K562 (cell line): Measurements from ENCODE around the gene COL25A1. TPM values are rescaled to one million over a fixed set of nuclear protein-coding genes. Genes with fewer than 3 reads are reported as not detected.

ENCODE experiments used
- ARNT ChIP-seq, 2 experiments: fragments of 450-650 bp; IDR thresholded peaks; 2 replicates each; pipeline ENCODE4 v1.6.1; 2016; ENCODE audit warnings: mild to moderate bottlenecking in 1 of 2
- CBX5 ChIP-seq: IDR thresholded peaks from 2 replicates; pipeline ENCODE4 v1.6.1; 2014; ENCODE audit warnings: low read depth, borderline replicate concordance
- CTBP1 ChIP-seq: fragments of 450-650 bp; IDR thresholded peaks from 2 replicates; pipeline ENCODE4 v1.6.1; 2016; ENCODE audit warnings: borderline replicate concordance
- CXXC5 ChIP-seq: fragments of 250-450 bp; sonication (Bioruptor Pico); IDR thresholded peaks from 2 replicates; pipeline ENCODE4 v1.8.0; 2022; ENCODE audit warnings: inconsistent platforms, mild to moderate bottlenecking, moderate library complexity
- HES1 ChIP-seq: fragments of 450-650 bp; IDR thresholded peaks from 2 replicates; pipeline ENCODE4 v1.6.1; 2016; ENCODE audit warnings: low read depth, mild to moderate bottlenecking, moderate library complexity
- MTA1 ChIP-seq: fragments of 450-650 bp; IDR thresholded peaks from 2 replicates; pipeline ENCODE4 v1.6.1; 2017; ENCODE audit warnings: borderline replicate concordance
- MYC ChIP-seq, 2 experiments: fragments of 250-450 bp in 1 of 2; sonication (Bioruptor Pico) in 1 of 2; IDR thresholded peaks; 2 replicates each; pipeline versions ENCODE4 v1.5.1 to v1.6.1; 2012 to 2021; ENCODE audit warnings: low read depth in 2 of 2, borderline replicate concordance in 1 of 2, improper control_type of control experiment in 1 of 2, low read length in 1 of 2, mild to moderate bottlenecking in 1 of 2, moderate library complexity in 1 of 2
- NFIC ChIP-seq: fragments of 450-650 bp; IDR thresholded peaks from 2 replicates; pipeline ENCODE4 v1.6.1; 2017; ENCODE audit warnings: mild to moderate bottlenecking, inconsistent platforms
- PKNOX1 ChIP-seq: fragments of 450-650 bp; IDR thresholded peaks from 2 replicates; pipeline ENCODE4 v1.6.1; 2016
- POLR3A ChIP-seq: IDR thresholded peaks from 2 replicates; pipeline ENCODE4 v1.6.1; 2011; ENCODE audit warnings: borderline replicate concordance, mild to moderate bottlenecking, moderate library complexity; ENCODE audit not compliant: insufficient read length, insufficient read depth; ENCODE audit errors: extremely low read depth
- RCOR1 ChIP-seq, 2 experiments: IDR thresholded peaks; 2 replicates each; pipeline ENCODE4 v1.6.1; 2012; ENCODE audit warnings: low read depth in 2 of 2, low read length in 2 of 2, borderline replicate concordance in 1 of 2, improper control_type of control experiment in 1 of 2
- TARDBP ChIP-seq: fragments of 450-650 bp; IDR thresholded peaks from 2 replicates; pipeline ENCODE4 v1.6.1; 2016
- TBL1XR1 ChIP-seq, 2 experiments: IDR thresholded peaks; 2 replicates each; pipeline ENCODE4 v1.6.1; 2012; ENCODE audit warnings: improper control_type of control experiment in 2 of 2, low read length in 2 of 2, mild to moderate bottlenecking in 1 of 2
- ZMIZ1 ChIP-seq, 2 experiments: fragments of 150-350 bp in 1 of 2; IDR thresholded peaks; 2 replicates each; pipeline ENCODE4 v1.6.1; 2012 to 2016; ENCODE audit warnings: low read depth in 2 of 2, low read length in 2 of 2, mild to moderate bottlenecking in 1 of 2, moderate library complexity in 1 of 2
- polyA plus RNA-seq, 8 experiments: library from polyadenylated mRNA; depleted of rRNA in 4 of 8; stranded (reverse) in 5 of 8; unstranded in 3 of 8; fragments of >200 nt; fragmentation: Nextera tagmentation in 2 of 8; fragmentation: Illumina TruSeq in 1 of 8; extraction: Ambion mirVana in 2 of 8; extraction: Trizol in 1 of 8; gene quantifications; 2 replicates each; pipeline versions ENCODE4 v1.2.1 to v1.2.3, GENCODE V29; 2011 to 2014; ENCODE audit warnings: inconsistent platforms in 1 of 8, missing spikeins in 1 of 8
- total RNA-seq, 7 experiments: library from RNA; depleted of rRNA in 6 of 7; stranded (reverse); fragments of >200 nt in 6 of 7; fragmentation: Illumina TruSeq in 2 of 7; extraction: Trizol in 2 of 7; gene quantifications; 2 replicates each; pipeline versions ENCODE4 v1.2.1 to v1.2.3, GENCODE V29; 2011 to 2021; ENCODE audit warnings: low replicate concordance in 1 of 7
- TF ChIP-seq, protein P1 (sequence below), 3 experiments: fragments of 200-800 bp in 1 of 3; sonication (Bioruptor generic) in 1 of 3; sonication (generic) in 1 of 3; formaldehyde crosslinking in 1 of 3; IDR thresholded peaks; 2 replicates each; pipeline versions ENCODE4 v1.6.1 to v1.8.0; 2016 to 2022; ENCODE audit warnings: mild to moderate bottlenecking in 2 of 3, missing compliant biosample characterization in 2 of 3, missing genetic modification characterization in 2 of 3, missing genetic modification reagents in 1 of 3
- TF ChIP-seq, protein P2 (sequence below), 2 experiments: fragments of 450-650 bp; conservative IDR thresholded peaks; 2 replicates each; pipeline ENCODE4 v1.6.1; 2017; ENCODE audit warnings: mild to moderate bottlenecking in 2 of 2, moderate library complexity in 2 of 2

The COL25A1 gene
- total and polyA plus RNA-seq, 9 of the 15 experiments (the other 6 are each of a cell fraction or from before 2014, with no cell fraction given), result 0.03 to 0.62 (median 0.27) TPM

DNA sequence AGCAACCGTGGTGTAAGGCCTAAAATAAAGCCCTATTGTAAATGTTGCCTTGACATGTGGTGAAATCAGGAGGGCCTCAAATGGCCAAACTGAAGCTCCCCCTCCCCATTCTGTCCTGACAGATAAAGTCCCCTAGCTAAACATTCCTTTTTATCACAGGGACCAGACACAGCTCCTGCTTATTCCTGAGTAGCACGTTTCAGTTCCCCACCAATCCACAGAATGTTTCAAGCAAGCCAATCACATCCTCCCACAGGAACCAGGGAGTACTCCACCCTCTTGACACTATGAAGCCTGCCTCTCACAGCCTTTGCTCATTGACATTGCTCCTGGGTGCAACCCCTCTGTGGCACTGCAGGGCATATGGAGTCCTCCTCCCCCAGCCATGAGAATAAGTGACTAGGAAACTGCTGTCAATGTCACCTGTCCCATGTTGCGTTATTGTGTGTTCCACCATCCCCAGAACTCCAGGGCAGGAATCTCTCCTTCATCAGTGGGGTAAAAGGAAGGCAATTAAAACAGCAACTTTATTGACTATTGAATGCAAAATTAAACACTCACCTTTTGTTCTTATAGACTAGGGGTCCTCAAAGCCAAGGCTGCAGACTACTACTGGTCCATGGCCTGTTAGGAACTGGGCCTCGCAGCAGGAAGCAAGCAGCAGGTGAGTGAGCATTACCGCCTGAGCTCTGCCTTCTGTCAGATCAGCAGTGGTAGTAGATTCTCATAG lies 128.1 kb downstream of the COL25A1 start (continued):
- TF ChIP-seq, protein P1, sequence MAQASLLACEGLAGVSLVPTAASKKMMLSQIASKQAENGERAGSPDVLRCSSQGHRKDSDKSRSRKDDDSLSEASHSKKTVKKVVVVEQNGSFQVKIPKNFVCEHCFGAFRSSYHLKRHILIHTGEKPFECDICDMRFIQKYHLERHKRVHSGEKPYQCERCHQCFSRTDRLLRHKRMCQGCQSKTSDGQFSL (CRISPR knock-in tag; IDR thresholded peaks at IDR 0.05), result no peak
- TF ChIP-seq, protein P1 (tag; IDR thresholded peaks at IDR 0.05), result peak in 1 of 2 experiments; percentile 25; a peak in 1 of 4 replicates
- TF ChIP-seq, protein P2, sequence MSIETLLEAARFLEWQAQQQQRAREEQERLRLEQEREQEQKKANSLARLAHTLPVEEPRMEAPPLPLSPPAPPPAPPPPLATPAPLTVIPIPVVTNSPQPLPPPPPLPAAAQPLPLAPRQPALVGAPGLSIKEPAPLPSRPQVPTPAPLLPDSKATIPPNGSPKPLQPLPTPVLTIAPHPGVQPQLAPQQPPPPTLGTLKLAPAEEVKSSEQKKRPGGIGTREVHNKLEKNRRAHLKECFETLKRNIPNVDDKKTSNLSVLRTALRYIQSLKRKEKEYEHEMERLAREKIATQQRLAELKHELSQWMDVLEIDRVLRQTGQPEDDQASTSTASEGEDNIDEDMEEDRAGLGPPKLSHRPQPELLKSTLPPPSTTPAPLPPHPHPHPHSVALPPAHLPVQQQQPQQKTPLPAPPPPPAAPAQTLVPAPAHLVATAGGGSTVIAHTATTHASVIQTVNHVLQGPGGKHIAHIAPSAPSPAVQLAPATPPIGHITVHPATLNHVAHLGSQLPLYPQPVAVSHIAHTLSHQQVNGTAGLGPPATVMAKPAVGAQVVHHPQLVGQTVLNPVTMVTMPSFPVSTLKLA (conservative IDR thresholded peaks at IDR 0.05), result peak; percentile 46 to 56
- TF ChIP-seq PKNOX1 (peak; percentile 75), CBX5 (no peak), MYC (IDR thresholded peaks at IDR 0.05; ENCODE audit: low read depth, low read length) (peak; percentile 69; the same call in 1 of the 2 replicates), MYC (CRISPR knock-in tag; IDR thresholded peaks at IDR 0.05; ENCODE audit: borderline replicate concordance, low read depth) (no peak), ZMIZ1 (IDR thresholded peaks at IDR 0.05; ENCODE audit: low read depth in 2 of 2, low read length in 2 of 2) (peak in 1 of 2 experiments; percentile 77; a peak in 1 of 4 replicates), MTA1 (peak; percentile 35; the same call in 1 of the 2 replicates), TBL1XR1 (IDR thresholded peaks at IDR 0.05; ENCODE audit: low read length in 2 of 2) (peak; percentile 51 to 72; a peak in 3 of 4 replicates), POLR3A (no peak), RCOR1 (IDR thresholded peaks at IDR 0.05; ENCODE audit: borderline replicate concordance in 1 of 2, low read depth in 2 of 2, low read length in 2 of 2) (peak; percentile 76 to 79; a peak in 3 of 4 replicates), ARNT (IDR thresholded peaks at IDR 0.05) (peak; percentile 45 to 78; a peak in 1 of 4 replicates), HES1 (no peak), TARDBP (no peak), CTBP1 (peak; percentile 54; the same call in 1 of the 2 replicates), CXXC5 (CRISPR knock-in tag) (peak; percentile 45), NFIC (peak; percentile 78)
